ENCODE measurements around the gene NFIX. TPM values are rescaled to one million over a fixed set of nuclear protein-coding genes. Genes with fewer than 3 reads are reported as not detected.

Gene NFIX
- total and polyA plus RNA-seq, 9 of the 15 experiments (the other 6 are each of a cell fraction or from before 2014, with no cell fraction given), result 0.28 to 26.8 (median 5.4) TPM

- TF ChIP-seq, protein P1, sequence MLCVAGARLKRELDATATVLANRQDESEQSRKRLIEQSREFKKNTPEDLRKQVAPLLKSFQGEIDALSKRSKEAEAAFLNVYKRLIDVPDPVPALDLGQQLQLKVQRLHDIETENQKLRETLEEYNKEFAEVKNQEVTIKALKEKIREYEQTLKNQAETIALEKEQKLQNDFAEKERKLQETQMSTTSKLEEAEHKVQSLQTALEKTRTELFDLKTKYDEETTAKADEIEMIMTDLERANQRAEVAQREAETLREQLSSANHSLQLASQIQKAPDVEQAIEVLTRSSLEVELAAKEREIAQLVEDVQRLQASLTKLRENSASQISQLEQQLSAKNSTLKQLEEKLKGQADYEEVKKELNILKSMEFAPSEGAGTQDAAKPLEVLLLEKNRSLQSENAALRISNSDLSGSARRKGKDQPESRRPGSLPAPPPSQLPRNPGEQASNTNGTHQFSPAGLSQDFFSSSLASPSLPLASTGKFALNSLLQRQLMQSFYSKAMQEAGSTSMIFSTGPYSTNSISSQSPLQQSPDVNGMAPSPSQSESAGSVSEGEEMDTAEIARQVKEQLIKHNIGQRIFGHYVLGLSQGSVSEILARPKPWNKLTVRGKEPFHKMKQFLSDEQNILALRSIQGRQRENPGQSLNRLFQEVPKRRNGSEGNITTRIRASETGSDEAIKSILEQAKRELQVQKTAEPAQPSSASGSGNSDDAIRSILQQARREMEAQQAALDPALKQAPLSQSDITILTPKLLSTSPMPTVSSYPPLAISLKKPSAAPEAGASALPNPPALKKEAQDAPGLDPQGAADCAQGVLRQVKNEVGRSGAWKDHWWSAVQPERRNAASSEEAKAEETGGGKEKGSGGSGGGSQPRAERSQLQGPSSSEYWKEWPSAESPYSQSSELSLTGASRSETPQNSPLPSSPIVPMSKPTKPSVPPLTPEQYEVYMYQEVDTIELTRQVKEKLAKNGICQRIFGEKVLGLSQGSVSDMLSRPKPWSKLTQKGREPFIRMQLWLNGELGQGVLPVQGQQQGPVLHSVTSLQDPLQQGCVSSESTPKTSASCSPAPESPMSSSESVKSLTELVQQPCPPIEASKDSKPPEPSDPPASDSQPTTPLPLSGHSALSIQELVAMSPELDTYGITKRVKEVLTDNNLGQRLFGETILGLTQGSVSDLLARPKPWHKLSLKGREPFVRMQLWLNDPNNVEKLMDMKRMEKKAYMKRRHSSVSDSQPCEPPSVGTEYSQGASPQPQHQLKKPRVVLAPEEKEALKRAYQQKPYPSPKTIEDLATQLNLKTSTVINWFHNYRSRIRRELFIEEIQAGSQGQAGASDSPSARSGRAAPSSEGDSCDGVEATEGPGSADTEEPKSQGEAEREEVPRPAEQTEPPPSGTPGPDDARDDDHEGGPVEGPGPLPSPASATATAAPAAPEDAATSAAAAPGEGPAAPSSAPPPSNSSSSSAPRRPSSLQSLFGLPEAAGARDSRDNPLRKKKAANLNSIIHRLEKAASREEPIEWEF (CRISPR knock-in tag; IDR thresholded peaks at IDR 0.05), result no peak
- TF ChIP-seq GTF3C2 (IDR thresholded peaks at IDR 0.05; ENCODE audit: borderline replicate concordance, extremely low read depth, insufficient read length), result no peak
- TF ChIP-seq NRF1 (conservative IDR thresholded peaks at IDR 0.05 in 1 of 2, IDR thresholded peaks at IDR 0.05 in 1 of 2), result peak; percentile 57 to 65
- TF ChIP-seq ZNF324 (CRISPR knock-in tag; IDR thresholded peaks at IDR 0.05), result no peak
- no peak for TF ChIP-seq ZNF764 (CRISPR knock-in tag; IDR thresholded peaks at IDR 0.05; ENCODE audit: low read depth)
- no peak for TF ChIP-seq ZNF75A (CRISPR knock-in tag; IDR thresholded peaks at IDR 0.05)
- TF ChIP-seq FOXK2 (conservative IDR thresholded peaks at IDR 0.05 in 1 of 2, IDR thresholded peaks at IDR 0.05 in 1 of 2; ENCODE audit: low read depth in 2 of 2), result no peak
- TF ChIP-seq, protein P2, sequence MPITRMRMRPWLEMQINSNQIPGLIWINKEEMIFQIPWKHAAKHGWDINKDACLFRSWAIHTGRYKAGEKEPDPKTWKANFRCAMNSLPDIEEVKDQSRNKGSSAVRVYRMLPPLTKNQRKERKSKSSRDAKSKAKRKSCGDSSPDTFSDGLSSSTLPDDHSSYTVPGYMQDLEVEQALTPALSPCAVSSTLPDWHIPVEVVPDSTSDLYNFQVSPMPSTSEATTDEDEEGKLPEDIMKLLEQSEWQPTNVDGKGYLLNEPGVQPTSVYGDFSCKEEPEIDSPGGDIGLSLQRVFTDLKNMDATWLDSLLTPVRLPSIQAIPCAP (CRISPR knock-in tag; IDR thresholded peaks at IDR 0.05; ENCODE audit: borderline replicate concordance), result no peak
- TF ChIP-seq ZBTB7A (IDR thresholded peaks at IDR 0.05; ENCODE audit: borderline replicate concordance, control insufficient read depth, low read depth, low read length), result peak; percentile 79; the same call in 1 of the 2 replicates
- TF ChIP-seq KAT7 (CRISPR knock-in tag; IDR thresholded peaks at IDR 0.05; ENCODE audit: borderline replicate concordance), result no peak
- no peak for TF ChIP-seq YY1 (IDR thresholded peaks at IDR 0.05; ENCODE audit: borderline replicate concordance in 1 of 3, control insufficient read depth in 1 of 3, extremely low read depth in 1 of 3, insufficient read depth in 3 of 3, insufficient read length in 1 of 3, insufficient replicate concordance in 2 of 3, low read depth in 1 of 3, low read length in 2 of 3)
- no peak for TF ChIP-seq CCAR2 (IDR thresholded peaks at IDR 0.05; ENCODE audit: low read depth, low read length)
- no peak for TF ChIP-seq ZNF436 (CRISPR knock-in tag; IDR thresholded peaks at IDR 0.05)
- peak; percentile 42; the same call in 1 of the 2 replicates for TF ChIP-seq ZNF316 (IDR thresholded peaks at IDR 0.05)
- no peak for TF ChIP-seq ZNF79 (CRISPR knock-in tag; IDR thresholded peaks at IDR 0.05; ENCODE audit: low read depth)
- no peak for TF ChIP-seq RAD51 (IDR thresholded peaks at IDR 0.05; ENCODE audit: borderline replicate concordance, low read depth)
Measured at GRCh38 chr19:13012690-13013608, 17.7 kb downstream of the NFIX start (continued).
